Activated CD4-positive, alpha-beta T cell treated with anti-CD3 and anti-CD28 coated beads, Interleukin-2, amount 50 U/mL, for 4 hours (primary cell): ENCODE data around the gene CDS1.
"Not testable (repeated sequence)": the region's sequence is repeated elsewhere in the genome, so short reads cannot be mapped to it uniquely, and the experiment has no call there.

Source experiments
- DNase-seq, 2 experiments: peaks; one replicate each; pipeline ENCODE4 v3.0.0-alpha.2; 2020

The CDS1 gene

DNA sequence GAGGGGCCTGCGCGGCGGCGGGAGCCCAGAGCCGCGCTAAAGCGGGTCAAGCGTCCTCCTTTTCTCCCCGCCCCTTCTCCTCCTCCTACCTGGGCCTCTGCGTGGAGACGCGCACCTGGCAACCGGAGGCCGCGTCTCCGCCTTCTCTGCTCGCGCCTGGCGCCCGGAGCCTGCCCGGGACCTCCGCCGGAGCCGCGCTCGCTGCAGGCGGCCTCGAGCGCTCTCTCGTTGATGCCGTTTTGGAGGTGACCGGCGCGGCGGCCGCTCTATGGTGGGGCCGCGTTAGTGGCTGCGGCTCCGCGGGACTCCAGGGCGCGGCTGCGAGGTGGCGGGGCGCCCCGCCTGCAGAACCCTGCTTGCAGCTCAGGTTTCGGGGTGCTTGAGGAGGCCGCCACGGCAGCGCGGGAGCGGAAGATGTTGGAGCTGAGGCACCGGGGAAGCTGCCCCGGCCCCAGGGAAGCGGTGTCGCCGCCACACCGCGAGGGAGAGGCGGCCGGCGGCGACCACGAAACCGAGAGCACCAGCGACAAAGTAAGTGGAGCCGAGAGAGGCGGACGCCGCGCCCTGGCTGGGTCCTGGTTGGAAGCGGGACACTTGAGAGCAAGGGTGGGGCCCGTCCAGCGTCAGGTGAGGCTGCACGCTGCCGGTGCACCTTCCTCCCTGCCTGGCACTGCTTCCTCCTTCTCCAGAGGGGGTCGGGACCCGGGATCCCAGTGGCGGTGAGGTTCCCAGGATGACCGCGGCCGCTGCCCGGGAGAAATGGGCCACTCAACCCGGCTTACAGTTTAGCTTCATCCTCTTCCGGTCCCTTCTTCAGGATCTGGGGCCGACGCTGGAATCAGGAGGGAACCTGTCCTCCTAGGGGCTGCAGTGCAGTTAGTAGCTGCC, at the start of gene CDS1:
TSS of gene CDS1 (plus strand) at position 140 of the 888 bp plus-strand sequence. CDS start at position 415, 275 bp downstream.
- DNase-seq: no peak

GRCh38 chr4:84535901-84536300, 47.0 kb upstream of the CDS1 start:
- no peak for DNase-seq

DNA sequence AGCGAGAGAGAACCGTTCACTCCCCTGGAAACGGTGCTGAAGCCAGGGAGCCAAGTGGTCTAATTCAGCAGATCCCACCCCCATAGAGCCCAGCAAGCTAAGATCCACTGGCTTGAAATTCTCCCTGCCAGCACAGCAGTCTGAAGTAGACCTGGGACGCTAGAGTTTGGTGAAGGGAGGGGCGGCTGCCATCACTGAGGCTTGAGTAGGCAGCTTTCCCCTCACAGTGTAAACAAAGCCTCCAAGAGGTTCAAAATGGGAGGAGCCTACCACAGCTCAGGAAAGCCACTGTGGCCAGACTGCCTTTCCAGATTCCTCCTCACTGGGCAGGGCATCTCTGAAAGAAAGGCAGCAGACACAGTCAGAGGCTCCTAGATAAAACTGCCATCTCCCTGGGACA, 37.8 kb upstream of the CDS1 start:
- DNase-seq: no peak

DNA sequence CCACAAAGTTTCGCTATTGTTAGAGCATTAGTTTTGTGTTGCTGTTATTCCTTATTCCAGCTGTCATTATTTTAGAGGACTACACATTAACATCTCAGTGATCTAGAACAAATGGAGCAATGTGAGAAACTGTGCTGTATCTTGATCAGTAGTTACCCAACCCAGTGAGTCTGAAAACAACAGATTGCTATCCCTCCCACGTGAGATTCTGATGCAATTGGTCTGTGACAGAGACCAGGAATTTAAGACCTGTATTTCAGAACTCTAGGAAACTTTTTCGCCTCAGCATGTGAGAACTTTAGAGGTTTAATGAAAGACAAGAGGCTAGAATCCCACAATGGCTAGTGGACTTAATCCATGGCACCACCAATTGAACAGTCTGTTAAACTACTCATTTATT, 35.7 kb upstream of the CDS1 start:
- no peak for DNase-seq

DNA sequence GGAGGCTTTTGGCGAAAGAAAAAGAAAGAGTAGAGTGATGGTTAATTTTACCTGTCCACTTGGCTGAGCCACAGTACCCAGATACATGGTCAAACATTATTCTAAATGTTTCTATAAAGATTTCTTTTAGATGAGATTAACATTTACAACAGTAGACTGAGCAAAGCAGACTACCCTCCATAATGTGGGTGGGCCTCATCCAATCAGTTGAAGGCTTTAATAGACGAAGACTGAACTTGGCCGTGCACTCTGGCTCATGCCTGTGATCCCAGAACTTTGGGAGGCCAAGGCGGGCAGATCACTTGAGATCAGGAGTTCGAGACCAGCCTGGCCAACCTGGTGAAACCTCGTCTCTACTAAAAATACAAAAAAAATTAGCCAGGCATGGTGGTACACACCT, 33.7 kb upstream of the CDS1 start:
- DNase-seq: not testable (repeated sequence)

DNA sequence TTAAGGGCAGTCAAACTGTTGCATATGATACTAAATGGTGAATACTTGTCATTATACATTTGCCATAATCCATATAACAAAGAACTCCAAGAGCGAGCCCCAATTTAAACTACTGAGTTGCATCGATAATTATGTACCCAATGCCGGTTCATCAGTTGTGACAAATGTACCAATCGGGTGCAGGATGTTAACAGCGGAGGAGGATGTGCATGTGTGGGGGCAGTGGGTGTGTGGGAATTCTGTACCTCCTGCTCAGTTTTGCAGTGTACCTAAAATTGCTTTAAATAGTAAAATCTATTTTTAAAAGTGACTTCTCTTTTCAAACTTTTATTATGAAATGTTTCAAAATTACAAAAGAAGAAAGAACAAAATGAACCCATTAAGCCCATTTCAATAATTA, 20.8 kb upstream of the CDS1 start:
- DNase-seq: no peak

- DNase-seq: no peak
Measured at GRCh38 chr4:84563002-84563401, 19.9 kb upstream of the CDS1 start.

GRCh38 chr4:84565951-84566350, 17.0 kb upstream of the CDS1 start:
- no peak for DNase-seq

GRCh38 chr4:84568496-84568895, 14.4 kb upstream of the CDS1 start:
- DNase-seq: no peak

DNA sequence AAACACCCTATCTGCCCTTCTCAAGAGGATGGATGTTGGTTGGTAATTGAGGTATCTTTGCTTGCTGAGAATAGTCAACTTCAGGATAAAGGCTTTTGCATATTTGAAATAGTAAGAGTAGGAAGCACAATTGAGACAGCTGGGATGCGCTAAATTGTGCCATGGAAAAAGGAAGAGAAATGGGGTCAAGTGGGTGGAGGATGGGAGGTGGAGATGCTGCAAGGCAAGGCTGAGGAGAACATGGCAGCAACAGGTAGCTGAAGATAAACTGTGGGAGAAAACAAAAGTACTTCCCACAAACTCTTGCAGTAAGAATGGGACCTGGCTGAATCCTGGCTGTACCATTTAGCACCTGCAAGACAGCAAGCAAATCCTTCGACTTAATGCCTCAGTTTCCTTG, 13.9 kb upstream of the CDS1 start:
- no peak for DNase-seq

- no peak for DNase-seq
Measured at GRCh38 chr4:84573385-84574068, 9.4 kb upstream of the CDS1 start.

DNA sequence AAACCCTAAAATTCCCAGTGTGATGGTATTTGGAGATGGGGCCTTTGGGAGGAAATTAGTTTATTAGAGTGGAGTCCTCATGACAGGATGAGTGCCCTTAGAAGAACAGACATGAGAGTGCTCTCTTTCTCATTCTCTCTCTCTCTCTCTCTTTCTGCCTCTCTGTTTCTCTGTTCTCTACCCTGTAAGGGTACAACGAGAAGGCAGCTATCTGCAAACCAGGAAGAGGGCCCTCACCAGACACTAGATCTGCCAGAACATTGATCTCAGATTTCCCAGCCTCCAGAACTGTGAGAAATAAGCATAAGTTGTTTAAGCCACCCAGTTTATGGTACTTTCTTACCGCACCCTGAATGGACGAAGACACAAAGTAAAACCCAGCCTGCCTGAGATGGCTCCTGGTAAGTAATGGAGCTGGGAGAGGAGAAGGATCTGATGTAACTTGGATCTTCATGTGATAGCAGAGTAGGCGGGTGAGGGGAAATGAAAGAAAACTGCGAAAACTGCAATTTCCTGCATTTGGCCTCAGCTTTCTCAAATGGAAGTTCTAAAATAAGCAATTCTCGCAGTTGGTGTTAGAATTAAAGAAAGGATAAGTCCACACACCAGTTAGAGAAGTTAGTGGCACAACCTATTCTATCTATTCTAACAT, 8.7 kb upstream of the CDS1 start:
- no peak for DNase-seq

DNA sequence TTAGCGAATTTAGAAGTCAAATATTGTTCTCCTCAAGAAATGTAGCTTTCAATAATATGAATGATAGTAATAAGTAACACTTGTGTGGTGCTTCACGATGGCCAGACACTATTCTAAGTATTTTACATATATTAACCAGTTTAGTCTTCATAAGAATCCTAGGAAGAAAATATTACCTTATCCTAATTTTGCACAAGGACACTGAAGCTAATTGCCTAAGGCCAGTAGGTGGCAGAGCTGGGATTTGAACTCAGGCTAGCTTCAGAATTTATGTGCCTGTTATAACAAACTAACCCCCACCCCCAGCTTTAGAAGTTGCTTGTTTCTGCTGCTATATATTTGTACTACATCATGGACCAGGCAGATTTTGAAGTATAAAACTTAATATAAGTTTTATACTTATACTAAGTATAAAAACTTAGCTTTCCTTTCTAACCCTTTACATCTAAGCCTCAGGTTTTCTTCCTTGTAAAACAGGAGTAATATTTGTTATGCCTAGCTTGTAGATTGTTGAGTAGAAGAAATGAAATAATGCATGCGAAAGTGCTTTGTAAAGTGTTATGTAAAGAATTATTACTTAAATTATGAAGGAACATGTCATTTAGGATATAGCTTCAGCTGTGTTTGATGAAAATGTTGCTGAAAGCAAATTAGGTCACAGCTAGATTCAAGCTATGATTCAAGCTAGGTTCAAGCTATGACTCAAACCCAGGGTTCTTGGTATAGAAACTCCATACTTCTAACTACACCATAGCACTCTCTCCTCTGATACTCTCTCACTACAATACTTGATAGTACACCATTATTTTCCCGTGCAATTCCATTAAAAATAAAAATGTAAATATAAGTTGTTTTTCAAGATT, 4.2 kb upstream of the CDS1 start:
- no peak for DNase-seq

GRCh38 chr4:84579403-84579776, 3.5 kb upstream of the CDS1 start:
- DNase-seq: no peak

DNA sequence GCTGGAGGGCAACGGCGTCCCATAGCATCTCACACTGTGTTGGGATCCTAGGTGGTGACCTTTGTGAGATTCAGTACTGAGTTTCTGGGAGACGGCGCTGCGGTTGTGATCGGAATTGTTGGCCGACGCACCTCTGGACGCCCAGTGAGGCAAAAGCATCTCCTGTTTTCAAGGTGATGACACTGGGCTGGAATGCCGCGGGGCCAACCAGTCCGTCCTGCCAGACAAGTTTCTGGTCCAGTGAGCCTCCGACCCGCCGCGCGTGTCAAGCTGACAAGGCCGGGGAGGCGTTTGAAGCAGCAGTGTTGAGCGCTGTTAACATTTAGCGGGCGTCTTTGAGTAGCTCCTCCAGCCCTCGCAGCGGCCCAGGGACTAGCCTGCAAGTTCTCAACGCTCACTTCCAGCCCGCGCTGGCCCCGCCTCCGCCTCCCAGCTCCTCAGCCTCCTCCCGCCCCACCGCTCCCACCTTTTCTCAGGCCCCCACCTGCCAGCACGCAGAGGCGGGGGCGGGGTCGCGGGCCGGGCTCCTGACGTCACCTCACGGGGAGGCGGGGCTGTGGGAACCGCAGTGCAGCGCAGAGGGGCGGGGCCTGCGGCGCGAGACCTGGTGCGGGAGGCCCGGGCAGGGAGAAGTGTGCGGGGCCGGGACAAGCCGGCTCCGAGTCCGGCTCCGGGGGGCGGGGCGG, 482 bp upstream of the CDS1 start:
- peak; percentile 91 to 93 for DNase-seq

- DNase-seq: no peak
Measured at GRCh38 chr4:84583876-84584380, 1.0 kb downstream of the CDS1 start.

DNA sequence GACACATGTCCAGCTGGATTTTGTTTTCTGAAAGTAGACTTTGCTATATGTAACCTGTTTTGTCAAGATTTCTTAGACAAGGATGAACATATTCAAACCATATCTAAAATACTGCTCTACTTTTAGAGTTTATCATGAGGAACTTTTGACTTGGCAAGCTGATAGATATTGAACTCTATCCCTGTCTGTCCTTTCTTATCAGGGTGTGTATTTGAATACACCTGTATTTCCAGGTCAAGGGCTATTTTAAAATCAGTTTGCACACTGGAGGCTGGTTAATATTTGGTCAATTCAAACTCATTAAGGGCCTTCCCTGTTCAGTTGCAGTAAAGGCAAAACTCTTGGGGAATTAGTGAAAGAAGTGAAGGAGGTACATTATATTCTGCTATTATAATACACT, 2.3 kb downstream of the CDS1 start:
- DNase-seq: no peak

DNA sequence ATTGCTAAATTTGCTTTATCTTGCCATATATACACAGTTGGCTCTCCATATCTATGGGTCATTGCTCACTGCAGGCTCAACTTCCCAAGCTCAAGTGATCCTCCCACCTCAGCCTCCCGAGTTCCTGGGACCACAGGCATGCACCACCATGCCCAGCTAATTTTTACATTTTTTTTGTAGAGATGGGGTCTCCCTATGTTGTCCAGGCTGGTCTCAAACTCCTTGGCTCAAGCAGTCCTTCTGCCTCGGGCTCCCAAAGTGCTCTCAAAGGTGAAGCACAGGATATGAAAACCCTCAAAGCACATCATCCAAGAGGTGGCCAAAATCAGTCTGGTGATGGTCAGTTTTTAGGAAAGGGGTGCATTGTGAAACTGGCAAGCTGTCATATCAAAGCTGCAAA, 11.8 kb downstream of the CDS1 start:
- DNase-seq: no peak

- no peak for DNase-seq
Measured at GRCh38 chr4:84596826-84597225, 13.9 kb downstream of the CDS1 start.

GRCh38 chr4:84597450-84597849, 14.5 kb downstream of the CDS1 start:
- no peak for DNase-seq

DNA sequence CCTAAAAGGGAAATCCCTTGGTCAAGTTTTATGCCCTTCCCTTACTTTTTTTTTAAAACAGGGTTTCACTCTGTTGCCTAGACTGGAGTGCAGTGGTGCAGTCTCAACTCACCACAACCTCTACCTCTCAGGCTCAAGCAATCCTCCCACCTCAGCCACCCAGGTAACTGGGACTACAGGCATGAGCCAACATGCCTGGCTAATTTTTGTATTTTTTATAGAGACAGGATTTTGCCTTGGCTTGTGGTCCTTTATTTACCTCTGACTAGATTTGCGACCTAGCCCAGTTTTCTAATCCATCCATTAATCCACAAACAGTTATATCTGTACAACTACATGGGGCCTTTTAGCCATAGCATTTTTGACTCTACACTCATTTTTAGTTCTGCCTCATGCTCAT, 23.7 kb downstream of the CDS1 start:
- no peak for DNase-seq

DNA sequence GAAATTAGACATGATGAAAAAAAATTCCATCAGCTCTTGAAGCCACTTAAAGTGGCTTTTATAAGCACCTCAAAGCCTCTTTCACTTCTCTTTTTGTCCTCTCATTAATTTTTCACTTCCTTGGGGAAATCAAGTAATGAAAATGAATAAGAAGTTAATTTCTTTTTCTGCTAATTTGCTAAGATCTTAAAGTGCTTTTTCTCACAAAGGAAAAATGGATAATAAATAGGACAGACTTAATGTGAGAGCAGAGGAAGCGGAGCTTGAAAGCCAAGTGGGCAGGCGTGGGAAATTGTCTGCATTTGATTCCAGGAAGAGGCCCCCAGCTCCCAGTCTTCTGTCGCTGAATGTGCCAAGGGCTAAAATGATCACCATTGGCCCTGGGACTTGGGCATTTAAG, 28.6 kb downstream of the CDS1 start:
- DNase-seq: no peak
